ENCODE measurements around the gene SLC25A38.

DNA sequence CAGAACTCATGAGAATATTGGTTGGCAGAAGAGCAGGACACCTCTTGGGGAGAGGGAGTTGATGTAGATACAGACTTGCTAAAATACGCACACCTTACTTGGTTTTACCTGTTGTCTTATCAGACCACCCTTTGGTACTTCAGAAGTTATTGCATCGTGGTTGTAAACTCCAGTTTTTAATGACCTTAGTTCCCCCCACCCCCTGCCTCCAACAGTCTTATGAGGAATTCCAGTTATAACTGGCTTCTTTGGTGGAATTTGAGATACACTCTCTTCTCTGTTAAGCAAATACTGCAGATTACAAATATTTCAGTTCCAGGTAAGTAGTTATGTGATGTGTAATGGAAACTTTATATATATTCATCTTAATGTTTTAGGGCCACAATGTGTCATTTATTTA is 5.0 kb downstream of the SLC25A38 start:
- TF ChIP-seq, protein P1, sequence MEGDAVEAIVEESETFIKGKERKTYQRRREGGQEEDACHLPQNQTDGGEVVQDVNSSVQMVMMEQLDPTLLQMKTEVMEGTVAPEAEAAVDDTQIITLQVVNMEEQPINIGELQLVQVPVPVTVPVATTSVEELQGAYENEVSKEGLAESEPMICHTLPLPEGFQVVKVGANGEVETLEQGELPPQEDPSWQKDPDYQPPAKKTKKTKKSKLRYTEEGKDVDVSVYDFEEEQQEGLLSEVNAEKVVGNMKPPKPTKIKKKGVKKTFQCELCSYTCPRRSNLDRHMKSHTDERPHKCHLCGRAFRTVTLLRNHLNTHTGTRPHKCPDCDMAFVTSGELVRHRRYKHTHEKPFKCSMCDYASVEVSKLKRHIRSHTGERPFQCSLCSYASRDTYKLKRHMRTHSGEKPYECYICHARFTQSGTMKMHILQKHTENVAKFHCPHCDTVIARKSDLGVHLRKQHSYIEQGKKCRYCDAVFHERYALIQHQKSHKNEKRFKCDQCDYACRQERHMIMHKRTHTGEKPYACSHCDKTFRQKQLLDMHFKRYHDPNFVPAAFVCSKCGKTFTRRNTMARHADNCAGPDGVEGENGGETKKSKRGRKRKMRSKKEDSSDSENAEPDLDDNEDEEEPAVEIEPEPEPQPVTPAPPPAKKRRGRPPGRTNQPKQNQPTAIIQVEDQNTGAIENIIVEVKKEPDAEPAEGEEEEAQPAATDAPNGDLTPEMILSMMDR (conservative IDR thresholded peaks at IDR 0.05) = no peak
- no peak for TF ChIP-seq EZH2 (IDR thresholded peaks at IDR 0.05; ENCODE audit: low read depth)
